Measurements from ENCODE around the gene CHRNB2.

DNA sequence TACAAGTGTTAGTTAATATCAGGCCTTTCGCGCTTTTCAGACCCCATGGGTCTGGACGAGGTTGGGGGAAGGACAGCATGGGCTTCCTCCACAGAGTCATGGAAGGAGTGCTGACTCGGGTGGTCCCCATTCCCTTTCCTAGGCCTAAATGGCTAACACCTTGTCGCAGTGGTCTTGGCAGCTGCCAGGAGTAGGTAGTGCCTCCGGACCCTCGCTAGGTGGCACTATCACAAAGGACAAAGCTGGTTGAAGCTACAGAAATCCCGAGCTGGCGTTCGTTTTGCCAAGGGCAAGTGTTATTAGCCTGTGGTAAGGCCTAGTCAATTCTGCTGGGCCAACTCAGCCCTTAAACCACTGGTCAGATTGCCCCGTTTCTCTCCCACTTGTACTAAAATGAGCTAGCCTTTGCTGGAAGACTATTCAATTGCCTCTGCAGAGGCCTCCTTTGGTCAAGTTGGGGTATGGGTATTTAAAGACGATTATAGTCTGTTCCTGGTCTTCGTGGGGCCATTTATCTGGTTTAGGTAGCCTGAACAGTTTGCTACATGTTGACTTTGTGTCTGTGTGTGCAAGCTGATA lies 8.0 kb upstream of the CHRNB2 start:
- TF ChIP-seq, protein P1, sequence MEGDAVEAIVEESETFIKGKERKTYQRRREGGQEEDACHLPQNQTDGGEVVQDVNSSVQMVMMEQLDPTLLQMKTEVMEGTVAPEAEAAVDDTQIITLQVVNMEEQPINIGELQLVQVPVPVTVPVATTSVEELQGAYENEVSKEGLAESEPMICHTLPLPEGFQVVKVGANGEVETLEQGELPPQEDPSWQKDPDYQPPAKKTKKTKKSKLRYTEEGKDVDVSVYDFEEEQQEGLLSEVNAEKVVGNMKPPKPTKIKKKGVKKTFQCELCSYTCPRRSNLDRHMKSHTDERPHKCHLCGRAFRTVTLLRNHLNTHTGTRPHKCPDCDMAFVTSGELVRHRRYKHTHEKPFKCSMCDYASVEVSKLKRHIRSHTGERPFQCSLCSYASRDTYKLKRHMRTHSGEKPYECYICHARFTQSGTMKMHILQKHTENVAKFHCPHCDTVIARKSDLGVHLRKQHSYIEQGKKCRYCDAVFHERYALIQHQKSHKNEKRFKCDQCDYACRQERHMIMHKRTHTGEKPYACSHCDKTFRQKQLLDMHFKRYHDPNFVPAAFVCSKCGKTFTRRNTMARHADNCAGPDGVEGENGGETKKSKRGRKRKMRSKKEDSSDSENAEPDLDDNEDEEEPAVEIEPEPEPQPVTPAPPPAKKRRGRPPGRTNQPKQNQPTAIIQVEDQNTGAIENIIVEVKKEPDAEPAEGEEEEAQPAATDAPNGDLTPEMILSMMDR (IDR thresholded peaks at IDR 0.05) = peak; percentile 97
- no peak for TF ChIP-seq EZH2 (IDR thresholded peaks at IDR 0.05; ENCODE audit: borderline replicate concordance, insufficient read depth, low read depth, low read length, poor library complexity, severe bottlenecking)

All from B cell (primary cell).